ENCODE measurements around the gene PDE6B.

The PDE6B gene

GRCh38 chr4:620201-620600 is 5.2 kb upstream of the PDE6B start:
- H3K9ac ChIP-seq (ENCODE audit: low read length): no peak overlapping the region
- no peaks in the 10 kb centered on the region for H3F3A ChIP-seq (ENCODE audit: insufficient read depth)
- H3K9me3 ChIP-seq (ENCODE audit: insufficient read depth, low read length): peaks cover 5% of the 10 kb centered on the region; the same call in 1 of the 2 replicates
- H4K20me1 ChIP-seq (ENCODE audit: low read depth, low read length): no peaks in the 10 kb centered on the region
- no peaks in the 10 kb centered on the region for H3K27me3 ChIP-seq (ENCODE audit: low read length)
- TF ChIP-seq CTCF (IDR thresholded peaks at IDR 0.05; ENCODE audit: insufficient read depth, low read length, poor library complexity, severe bottlenecking): no peak
- TF ChIP-seq EZH2phosphoT487 (conservative IDR thresholded peaks at IDR 0.05; ENCODE audit: low read length): no peak
- H3K9me2 ChIP-seq (replicated peaks; ENCODE audit: insufficient read depth, low read length): no peaks in the 10 kb centered on the region
- no peak overlapping the region for H3K4me2 ChIP-seq (ENCODE audit: low read depth, low read length, poor library complexity, severe bottlenecking)
- H3K4me3 ChIP-seq (ENCODE audit: insufficient read depth, low read length, poor library complexity, severe bottlenecking): no peak overlapping the region
- no peak overlapping the region for H2AFZ ChIP-seq (ENCODE audit: low read depth, low read length, severe bottlenecking)
- H3K36me3 ChIP-seq (ENCODE audit: low read length): no peaks in the 10 kb centered on the region
- H3K79me2 ChIP-seq (ENCODE audit: insufficient read depth, low read length): no peaks in the 10 kb centered on the region
- no peak overlapping the region for H3K27ac ChIP-seq (ENCODE audit: low read depth, low read length)

DNA sequence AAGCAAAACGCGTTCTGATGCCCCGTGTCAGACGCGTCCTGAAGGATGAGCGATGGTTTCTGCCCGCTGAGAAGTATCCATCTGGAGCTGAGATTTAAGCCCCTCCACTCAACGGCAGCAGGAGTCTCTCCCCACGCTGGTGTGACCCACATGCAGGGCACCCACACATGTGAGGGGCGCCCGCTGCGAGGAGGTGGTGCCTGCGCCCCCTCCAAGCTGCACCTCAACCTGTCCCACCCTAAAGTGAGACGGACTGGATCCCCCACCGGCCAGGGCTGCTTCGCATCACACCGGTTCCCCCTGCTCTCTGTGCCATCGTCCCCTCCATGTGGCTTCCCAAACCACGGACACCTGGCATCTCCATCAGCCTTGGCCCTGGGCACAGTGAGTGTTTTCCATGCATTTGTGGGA is 4.5 kb upstream of the PDE6B start:
- TF ChIP-seq CTCF (IDR thresholded peaks at IDR 0.05; ENCODE audit: insufficient read depth, low read length, poor library complexity, severe bottlenecking) (no peak), EZH2phosphoT487 (conservative IDR thresholded peaks at IDR 0.05; ENCODE audit: low read length) (no peak)
- Histone ChIP-seq H3K79me2 (ENCODE audit: insufficient read depth, low read length) (no peaks in the 10 kb centered on the region), H3K27me3 (ENCODE audit: low read length) (no peaks in the 10 kb centered on the region), H3K27ac (ENCODE audit: low read depth, low read length) (no peak overlapping the region), H3K9ac (ENCODE audit: low read length) (no peak overlapping the region), H3K4me2 (ENCODE audit: low read depth, low read length, poor library complexity, severe bottlenecking) (no peak overlapping the region), H3K36me3 (ENCODE audit: low read length) (no peaks in the 10 kb centered on the region), H3F3A (ENCODE audit: insufficient read depth) (no peaks in the 10 kb centered on the region), H2AFZ (ENCODE audit: low read depth, low read length, severe bottlenecking) (no peak overlapping the region), H4K20me1 (ENCODE audit: low read depth, low read length) (no peaks in the 10 kb centered on the region), H3K9me3 (ENCODE audit: insufficient read depth, low read length) (peaks cover 5% of the 10 kb centered on the region; the same call in 1 of the 2 replicates), H3K9me2 (replicated peaks; ENCODE audit: insufficient read depth, low read length) (no peaks in the 10 kb centered on the region), H3K4me3 (ENCODE audit: insufficient read depth, low read length, poor library complexity, severe bottlenecking) (no peak overlapping the region)

DNA sequence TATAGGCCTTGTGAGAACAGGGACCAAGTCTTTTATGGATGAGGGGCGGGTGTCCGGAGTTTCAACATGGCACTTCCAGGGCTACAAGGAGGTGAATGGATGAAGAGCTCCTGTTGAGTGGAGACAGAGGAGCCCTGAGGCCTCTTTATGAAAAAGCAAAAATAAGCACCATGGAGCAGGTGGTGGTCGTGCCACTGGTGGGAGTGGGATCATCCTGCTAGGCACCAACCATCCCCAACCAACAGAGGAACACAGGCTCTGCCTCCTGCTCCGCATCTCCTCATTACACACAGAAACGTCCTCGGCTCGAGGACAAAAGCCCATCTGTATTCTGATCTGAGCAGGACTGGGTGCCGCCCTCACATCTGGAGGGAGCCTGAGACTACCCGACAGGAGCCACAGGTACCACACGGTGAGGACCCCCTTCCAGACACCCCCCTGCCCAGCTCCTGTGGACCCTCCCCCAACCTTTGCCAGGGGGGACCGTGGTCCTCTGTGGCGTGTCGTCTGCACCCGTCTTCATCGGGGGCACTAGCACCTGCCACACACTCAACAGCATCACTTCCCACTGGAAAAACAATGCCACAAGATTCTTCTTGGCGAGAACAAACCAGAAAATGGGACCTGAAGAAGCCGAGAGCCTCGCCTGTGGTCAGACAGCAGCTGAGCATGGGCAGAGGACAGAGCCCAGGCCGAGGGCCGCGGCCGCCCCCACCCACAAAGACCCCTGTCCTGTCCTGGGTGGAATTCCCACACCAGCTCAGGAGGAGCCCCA is 3.9 kb upstream of the PDE6B start:
- Histone ChIP-seq H3K36me3 (ENCODE audit: low read length) (no peaks in the 10 kb centered on the region), H3K79me2 (ENCODE audit: insufficient read depth, low read length) (no peaks in the 10 kb centered on the region), H3K27me3 (ENCODE audit: low read length) (no peaks in the 10 kb centered on the region), H4K20me1 (ENCODE audit: low read depth, low read length) (no peaks in the 10 kb centered on the region), H3K9ac (ENCODE audit: low read length) (no peak overlapping the region), H3K4me2 (ENCODE audit: low read depth, low read length, poor library complexity, severe bottlenecking) (no peak overlapping the region), H3K27ac (ENCODE audit: low read depth, low read length) (no peak overlapping the region), H2AFZ (ENCODE audit: low read depth, low read length, severe bottlenecking) (no peak overlapping the region), H3F3A (ENCODE audit: insufficient read depth) (no peaks in the 10 kb centered on the region), H3K9me3 (ENCODE audit: insufficient read depth, low read length) (peaks cover 5% of the 10 kb centered on the region; the same call in 1 of the 2 replicates), H3K4me3 (ENCODE audit: insufficient read depth, low read length, poor library complexity, severe bottlenecking) (no peak overlapping the region), H3K9me2 (replicated peaks; ENCODE audit: insufficient read depth, low read length) (no peaks in the 10 kb centered on the region)
- TF ChIP-seq EZH2phosphoT487 (conservative IDR thresholded peaks at IDR 0.05; ENCODE audit: low read length): no peak
- TF ChIP-seq CTCF (IDR thresholded peaks at IDR 0.05; ENCODE audit: insufficient read depth, low read length, poor library complexity, severe bottlenecking): no peak
